ENCODE measurements around the gene NPDC1.

NPDC1 gene

GRCh38 chr9:137044502-137045177 is 1.3 kb downstream of the NPDC1 start:
- H3K27me3 ChIP-seq (ENCODE audit: insufficient read depth, low read length) = peaks cover 53% of the 10 kb centered on the region

GRCh38 chr9:137044037-137044436 is 1.9 kb downstream of the NPDC1 start:
- WGBS = 90% methylated on average over 12 of the region's 12 CpGs
- Histone ChIP-seq H3K9ac (ENCODE audit: low read depth, low read length) (no peak overlapping the region), H3K27me3 (ENCODE audit: insufficient read depth, low read length) (peaks cover 47% of the 10 kb centered on the region), H3K4me1 (ENCODE audit: insufficient read depth, low read length) (peaks cover 3% of the 10 kb centered on the region; the same call in 1 of the 2 replicates), H3K9me3 (ENCODE audit: insufficient read depth, low read depth, low read length) (no peaks in the 10 kb centered on the region), H3K36me3 (ENCODE audit: insufficient read depth, low read length) (peaks cover 8% of the 10 kb centered on the region; the same call in 1 of the 2 replicates), H3K27ac (ENCODE audit: low read depth, low read length) (no peak overlapping the region), H3K4me3 (ENCODE audit: low read length) (no peak overlapping the region)

More at GRCh38 chr9:137044502-137045177, 1.3 kb downstream of the NPDC1 start:
- no peaks in the 10 kb centered on the region for H3K9me3 ChIP-seq (ENCODE audit: insufficient read depth, low read depth, low read length)
- H3K27ac ChIP-seq (ENCODE audit: low read depth, low read length) = no peak overlapping the region
- no peak overlapping the region for H3K9ac ChIP-seq (ENCODE audit: low read depth, low read length)
- WGBS = 85% methylated on average over 18 of the region's 18 CpGs
- H3K4me1 ChIP-seq (ENCODE audit: insufficient read depth, low read length) = peaks cover 3% of the 10 kb centered on the region; the same call in 1 of the 2 replicates
- H3K36me3 ChIP-seq (ENCODE audit: insufficient read depth, low read length) = 0 out of 2 replicates have a peak, but pooled peaks cover 3% of the 10 kb centered on the region
- peak overlapping the region; percentile 69 for H3K4me3 ChIP-seq (ENCODE audit: low read length)

GRCh38 chr9:137042751-137043727 is 2.9 kb downstream of the NPDC1 start:
- Histone ChIP-seq H3K9ac (ENCODE audit: low read depth, low read length) (no peak overlapping the region), H3K4me1 (ENCODE audit: insufficient read depth, low read length) (peaks cover 3% of the 10 kb centered on the region; the same call in 1 of the 2 replicates), H3K27ac (ENCODE audit: low read depth, low read length) (no peak overlapping the region), H3K36me3 (ENCODE audit: insufficient read depth, low read length) (peaks cover 11% of the 10 kb centered on the region; the same call in 1 of the 2 replicates), H3K9me3 (ENCODE audit: insufficient read depth, low read depth, low read length) (no peaks in the 10 kb centered on the region), H3K4me3 (ENCODE audit: low read length) (no peak overlapping the region), H3K27me3 (ENCODE audit: insufficient read depth, low read length) (peaks cover 39% of the 10 kb centered on the region)
- 91% methylated on average over 36 of the region's 36 CpGs for WGBS

- Histone ChIP-seq H3K27me3 (ENCODE audit: insufficient read depth, low read length) (peaks cover 20% of the 10 kb centered on the region), H3K9ac (ENCODE audit: low read depth, low read length) (no peak overlapping the region)
- 75% methylated on average over 15 of the region's 16 CpGs for WGBS
Observed at GRCh38 chr9:137041124-137041523, 4.9 kb downstream of the NPDC1 start.

GRCh38 chr9:137040568-137040967 is 5.4 kb downstream of the NPDC1 start:
- Histone ChIP-seq H3K27ac (ENCODE audit: low read depth, low read length) (no peak overlapping the region), H3K4me3 (ENCODE audit: low read length) (no peak overlapping the region), H3K27me3 (ENCODE audit: insufficient read depth, low read length) (peaks cover 19% of the 10 kb centered on the region), H3K36me3 (ENCODE audit: insufficient read depth, low read length) (peaks cover 11% of the 10 kb centered on the region; the same call in 1 of the 2 replicates), H3K4me1 (ENCODE audit: insufficient read depth, low read length) (peaks cover 3% of the 10 kb centered on the region; the same call in 1 of the 2 replicates), H3K9ac (ENCODE audit: low read depth, low read length) (no peak overlapping the region), H3K9me3 (ENCODE audit: insufficient read depth, low read depth, low read length) (no peaks in the 10 kb centered on the region)
- WGBS = 90% methylated on average over 23 of the region's 23 CpGs

More at GRCh38 chr9:137041124-137041523, 4.9 kb downstream of the NPDC1 start:
- no peaks in the 10 kb centered on the region for H3K9me3 ChIP-seq (ENCODE audit: insufficient read depth, low read depth, low read length)
- H3K4me3 ChIP-seq (ENCODE audit: low read length) = no peak overlapping the region
- H3K36me3 ChIP-seq (ENCODE audit: insufficient read depth, low read length) = peaks cover 11% of the 10 kb centered on the region; the same call in 1 of the 2 replicates
- H3K27ac ChIP-seq (ENCODE audit: low read depth, low read length) = no peak overlapping the region
- peaks cover 3% of the 10 kb centered on the region; the same call in 1 of the 2 replicates for H3K4me1 ChIP-seq (ENCODE audit: insufficient read depth, low read length)

GRCh38 chr9:137039611-137040366 is 6.2 kb downstream of the NPDC1 start:
- Histone ChIP-seq H3K27ac (ENCODE audit: low read depth, low read length) (no peak overlapping the region), H3K9me3 (ENCODE audit: insufficient read depth, low read depth, low read length) (no peaks in the 10 kb centered on the region), H3K27me3 (ENCODE audit: insufficient read depth, low read length) (peaks cover 11% of the 10 kb centered on the region), H3K36me3 (ENCODE audit: insufficient read depth, low read length) (peaks cover 11% of the 10 kb centered on the region; the same call in 1 of the 2 replicates), H3K9ac (ENCODE audit: low read depth, low read length) (no peak overlapping the region), H3K4me1 (ENCODE audit: insufficient read depth, low read length) (no peaks in the 10 kb centered on the region), H3K4me3 (ENCODE audit: low read length) (no peak overlapping the region)
- WGBS = 94% methylated on average over 32 of the region's 32 CpGs

- Histone ChIP-seq H3K9me3 (ENCODE audit: insufficient read depth, low read depth, low read length) (no peaks in the 10 kb centered on the region), H3K27ac (ENCODE audit: low read depth, low read length) (no peak overlapping the region), H3K27me3 (ENCODE audit: insufficient read depth, low read length) (peaks cover 2% of the 10 kb centered on the region; the same call in 1 of the 2 replicates), H3K4me3 (ENCODE audit: low read length) (no peak overlapping the region), H3K36me3 (ENCODE audit: insufficient read depth, low read length) (peaks cover 11% of the 10 kb centered on the region; the same call in 1 of the 2 replicates), H3K9ac (ENCODE audit: low read depth, low read length) (no peak overlapping the region), H3K4me1 (ENCODE audit: insufficient read depth, low read length) (no peaks in the 10 kb centered on the region)
- 91% methylated on average over 8 of the region's 9 CpGs for WGBS
Observed at GRCh38 chr9:137038916-137039315, 7.1 kb downstream of the NPDC1 start.

GRCh38 chr9:137037483-137037882 is 8.5 kb downstream of the NPDC1 start:
- WGBS = 91% methylated on average over 10 of the region's 10 CpGs
- H3K27ac ChIP-seq (ENCODE audit: low read depth, low read length) = no peak overlapping the region

GRCh38 chr9:137037035-137037434 is 8.9 kb downstream of the NPDC1 start:
- H3K4me3 ChIP-seq (ENCODE audit: low read length) = no peak overlapping the region
- no peaks in the 10 kb centered on the region for H3K4me1 ChIP-seq (ENCODE audit: insufficient read depth, low read length)
- H3K27me3 ChIP-seq (ENCODE audit: insufficient read depth, low read length) = no peaks in the 10 kb centered on the region
- no peaks in the 10 kb centered on the region for H3K9me3 ChIP-seq (ENCODE audit: insufficient read depth, low read depth, low read length)
- H3K36me3 ChIP-seq (ENCODE audit: insufficient read depth, low read length) = peaks cover 11% of the 10 kb centered on the region; the same call in 1 of the 2 replicates
- no peak overlapping the region for H3K27ac ChIP-seq (ENCODE audit: low read depth, low read length)
- no peak overlapping the region for H3K9ac ChIP-seq (ENCODE audit: low read depth, low read length)
- WGBS = 91% methylated on average over 13 of the region's 13 CpGs

More at GRCh38 chr9:137037483-137037882, 8.5 kb downstream of the NPDC1 start:
- Histone ChIP-seq H3K4me1 (ENCODE audit: insufficient read depth, low read length) (no peaks in the 10 kb centered on the region), H3K9ac (ENCODE audit: low read depth, low read length) (no peak overlapping the region), H3K9me3 (ENCODE audit: insufficient read depth, low read depth, low read length) (no peaks in the 10 kb centered on the region), H3K36me3 (ENCODE audit: insufficient read depth, low read length) (peaks cover 11% of the 10 kb centered on the region; the same call in 1 of the 2 replicates), H3K27me3 (ENCODE audit: insufficient read depth, low read length) (no peaks in the 10 kb centered on the region), H3K4me3 (ENCODE audit: low read length) (no peak overlapping the region)

GRCh38 chr9:137035937-137036336 is 10.0 kb downstream of the NPDC1 start:
- H3K4me1 ChIP-seq (ENCODE audit: insufficient read depth, low read length) = no peaks in the 10 kb centered on the region

More at GRCh38 chr9:137035937-137036336, 10.0 kb downstream of the NPDC1 start:
- Histone ChIP-seq H3K36me3 (ENCODE audit: insufficient read depth, low read length) (peaks cover 11% of the 10 kb centered on the region; the same call in 1 of the 2 replicates), H3K9me3 (ENCODE audit: insufficient read depth, low read depth, low read length) (no peaks in the 10 kb centered on the region), H3K9ac (ENCODE audit: low read depth, low read length) (no peak overlapping the region), H3K27me3 (ENCODE audit: insufficient read depth, low read length) (no peaks in the 10 kb centered on the region), H3K27ac (ENCODE audit: low read depth, low read length) (no peak overlapping the region), H3K4me3 (ENCODE audit: low read length) (no peak overlapping the region)
- WGBS = 82% methylated on average over 8 of the region's 8 CpGs
